ENCODE measurements around the gene DERL3.

Gene DERL3

DNA sequence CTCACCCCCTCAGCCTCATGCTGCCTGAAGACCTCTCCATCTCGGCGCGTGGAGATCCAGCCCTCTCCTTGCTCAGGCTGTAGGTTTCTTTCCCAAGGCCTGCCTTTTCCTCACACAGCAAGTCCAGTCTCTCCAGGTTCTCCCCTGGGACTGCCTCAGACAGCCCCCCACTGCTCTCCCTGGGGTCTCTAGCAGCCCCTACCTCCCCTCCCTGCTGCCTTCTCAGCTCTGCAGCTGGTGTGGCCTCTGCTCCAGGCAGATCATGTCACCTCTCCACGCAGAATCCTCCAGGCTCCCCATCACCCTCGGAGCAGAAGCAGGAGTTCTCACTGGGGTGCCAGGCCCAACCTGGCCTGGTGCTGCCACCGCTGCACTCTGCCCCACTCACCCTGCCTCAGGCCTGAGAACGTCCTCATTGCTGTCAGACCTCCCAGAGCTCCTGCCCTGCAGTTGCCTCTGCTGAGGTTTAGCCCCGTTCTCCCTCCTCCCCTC is 36.9 kb downstream of the DERL3 start:
- no peak for ATAC-seq
- no peak for DNase-seq

- DNase-seq (no peak), ATAC-seq (peak; percentile 5)
Observed at GRCh38 chr22:23801238-23801821, 37.5 kb downstream of the DERL3 start.

GRCh38 chr22:23800297-23801237 is 38.2 kb downstream of the DERL3 start:
- ATAC-seq = peak; percentile 45
- DNase-seq = no peak

- ATAC-seq (no peak), DNase-seq (no peak)
Observed at GRCh38 chr22:23796461-23796860, 42.3 kb downstream of the DERL3 start.

DNA sequence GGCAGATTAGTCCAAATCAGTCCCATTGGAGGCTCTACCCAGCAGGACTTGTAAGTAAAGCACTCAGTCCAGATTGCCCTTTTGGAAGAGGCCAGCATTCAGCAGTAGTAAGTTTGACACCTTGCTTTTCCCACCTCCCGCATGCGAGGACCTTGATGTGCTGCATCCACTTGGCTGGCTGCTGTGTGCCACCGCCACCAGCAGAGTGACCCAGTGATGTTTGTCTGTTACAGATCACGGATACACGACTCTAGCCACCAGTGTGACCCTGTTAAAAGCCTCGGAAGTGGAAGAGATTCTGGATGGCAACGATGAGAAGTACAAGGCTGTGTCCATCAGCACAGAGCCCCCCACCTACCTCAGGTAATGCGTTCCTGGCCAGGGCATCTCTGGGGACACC is 45.5 kb downstream of the DERL3 start:
- no peak for DNase-seq
- ATAC-seq = no peak

- ATAC-seq (no peak), DNase-seq (no peak)
Observed at GRCh38 chr22:23791738-23792645, 46.8 kb downstream of the DERL3 start.

- DNase-seq (no peak), ATAC-seq (no peak)
Observed at GRCh38 chr22:23790819-23791737, 47.7 kb downstream of the DERL3 start.

DNA sequence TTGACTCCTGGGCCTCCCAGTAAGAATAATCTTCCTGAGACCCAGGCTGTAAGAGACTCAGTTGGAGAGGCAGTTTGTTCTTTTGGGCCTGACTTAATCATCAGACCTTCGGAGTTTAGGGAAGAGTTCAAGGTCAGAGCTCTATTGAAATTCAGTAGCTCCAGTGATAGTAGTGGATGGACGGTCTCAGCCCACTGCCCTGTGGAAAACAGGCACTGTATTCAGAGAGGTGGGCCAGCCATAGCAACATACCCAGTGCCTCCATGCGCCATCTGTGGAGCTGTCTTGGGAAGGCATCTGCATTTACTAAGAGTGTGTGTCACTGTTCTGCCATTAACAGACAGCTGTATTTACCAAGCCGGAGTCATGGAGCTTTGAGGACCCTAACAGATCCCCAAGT is 49.2 kb downstream of the DERL3 start:
- DNase-seq (no peak), ATAC-seq (no peak)

- no peak for DNase-seq
- ATAC-seq = no peak
Observed at GRCh38 chr22:23789121-23789520, 49.7 kb downstream of the DERL3 start.

DNA sequence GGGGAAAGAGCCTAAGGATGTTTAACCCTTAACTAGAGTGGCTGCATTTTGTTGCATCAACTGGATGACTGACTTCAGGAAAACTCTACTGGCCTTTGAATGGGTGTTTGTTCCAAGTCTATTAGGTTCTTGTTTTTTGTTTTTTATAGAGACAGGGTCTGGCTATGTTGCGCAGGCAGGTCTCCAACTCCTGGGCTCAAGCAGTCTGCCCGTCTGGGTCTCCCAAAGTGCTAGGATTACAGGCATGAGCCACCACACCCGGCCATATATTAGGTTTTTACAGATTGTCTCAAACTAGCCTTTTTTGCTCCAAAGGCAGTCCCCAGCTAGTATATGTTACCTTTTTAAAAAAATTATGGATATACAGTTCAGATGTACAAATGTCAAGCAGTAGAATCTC is 50.9 kb downstream of the DERL3 start:
- DNase-seq = no peak
- ATAC-seq = no peak

GRCh38 chr22:23787600-23787896 is 51.3 kb downstream of the DERL3 start:
- DNase-seq (no peak), ATAC-seq (no peak)

DNA sequence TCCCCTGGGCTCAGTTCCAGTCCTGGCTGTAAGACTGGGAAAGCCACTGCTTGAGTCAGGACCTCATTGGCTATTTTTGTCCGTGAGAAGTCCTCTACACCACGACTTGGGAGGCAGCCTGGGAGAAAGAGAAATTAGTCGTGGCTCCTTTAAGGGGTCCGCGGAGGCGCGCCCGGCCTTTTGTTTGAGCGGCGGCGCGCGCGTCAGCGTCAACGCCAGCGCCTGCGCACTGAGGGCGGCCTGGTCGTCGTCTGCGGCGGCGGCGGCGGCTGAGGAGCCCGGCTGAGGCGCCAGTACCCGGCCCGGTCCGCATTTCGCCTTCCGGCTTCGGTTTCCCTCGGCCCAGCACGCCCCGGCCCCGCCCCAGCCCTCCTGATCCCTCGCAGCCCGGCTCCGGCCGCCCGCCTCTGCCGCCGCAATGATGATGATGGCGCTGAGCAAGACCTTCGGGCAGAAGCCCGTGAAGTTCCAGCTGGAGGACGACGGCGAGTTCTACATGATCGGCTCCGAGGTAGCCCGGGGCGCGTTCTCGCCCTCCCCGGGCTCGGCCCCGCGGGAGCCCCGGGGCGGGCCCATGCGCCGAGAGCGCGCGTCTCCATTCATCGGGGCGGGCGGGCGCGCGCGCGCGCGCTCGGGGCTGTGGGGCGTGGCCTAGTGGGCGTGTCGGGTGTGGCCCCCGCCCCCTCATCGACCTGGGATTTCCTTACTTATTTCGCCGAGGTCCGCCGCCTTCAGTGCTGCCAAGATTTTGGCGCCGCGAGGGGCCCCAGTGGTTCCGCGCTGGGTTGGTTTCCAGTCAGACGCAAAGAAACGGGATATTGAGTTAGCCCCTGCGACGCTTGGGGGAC is 51.8 kb downstream of the DERL3 start, which contains the start of gene SMARCB1:
Gene SMARCB1, plus strand, starts transcription at position 215 of the 848 bp plus-strand sequence. Its CDS starts 204 bp downstream, at position 419.
- ATAC-seq (peak; percentile 83), DNase-seq (peak; percentile 92)

- DNase-seq (peak; percentile 37), ATAC-seq (peak; percentile 5)
Observed at GRCh38 chr22:23786261-23786710, 52.5 kb downstream of the DERL3 start.

Measured in stimulated activated naive CD8-positive, alpha-beta T cell treated with anti-CD3 and anti-CD28 coated beads, Interleukin-15, Interleukin-2, amounts not matched to agents 100 U/mL and 50 U/mL, for 24 hours (primary cell).